Body of pancreas (tissue), 4 donors: ENCODE measurements around the gene FAM83G.
"Not testable (repeated sequence)": the region's sequence is repeated elsewhere in the genome, so short reads cannot be mapped to it uniquely, and the experiment has no call there.

ENCODE experiments used
- POLR2A ChIP-seq, 3 donors: fragments of 450-650 bp; IDR thresholded peaks; one replicate each; pipeline ENCODE4 v1.6.1; 2016; ENCODE audit warnings: antibody characterized with exemption in 3 of 3, mild to moderate bottlenecking in 2 of 3
- TF ChIP-seq, protein P1 (sequence below), 7 experiments: fragments of 450-650 bp in 4 of 7; fragments of 200-600 bp in 3 of 7; sonication (generic) in 3 of 7; IDR thresholded peaks; one replicate each; pipeline ENCODE4 v1.5.1; 2016 to 2019; ENCODE audit warnings: antibody characterized with exemption in 7 of 7

GRCh38 chr17:19042369-19042768 is 37.8 kb upstream of the FAM83G start:
- TF ChIP-seq, protein P1, sequence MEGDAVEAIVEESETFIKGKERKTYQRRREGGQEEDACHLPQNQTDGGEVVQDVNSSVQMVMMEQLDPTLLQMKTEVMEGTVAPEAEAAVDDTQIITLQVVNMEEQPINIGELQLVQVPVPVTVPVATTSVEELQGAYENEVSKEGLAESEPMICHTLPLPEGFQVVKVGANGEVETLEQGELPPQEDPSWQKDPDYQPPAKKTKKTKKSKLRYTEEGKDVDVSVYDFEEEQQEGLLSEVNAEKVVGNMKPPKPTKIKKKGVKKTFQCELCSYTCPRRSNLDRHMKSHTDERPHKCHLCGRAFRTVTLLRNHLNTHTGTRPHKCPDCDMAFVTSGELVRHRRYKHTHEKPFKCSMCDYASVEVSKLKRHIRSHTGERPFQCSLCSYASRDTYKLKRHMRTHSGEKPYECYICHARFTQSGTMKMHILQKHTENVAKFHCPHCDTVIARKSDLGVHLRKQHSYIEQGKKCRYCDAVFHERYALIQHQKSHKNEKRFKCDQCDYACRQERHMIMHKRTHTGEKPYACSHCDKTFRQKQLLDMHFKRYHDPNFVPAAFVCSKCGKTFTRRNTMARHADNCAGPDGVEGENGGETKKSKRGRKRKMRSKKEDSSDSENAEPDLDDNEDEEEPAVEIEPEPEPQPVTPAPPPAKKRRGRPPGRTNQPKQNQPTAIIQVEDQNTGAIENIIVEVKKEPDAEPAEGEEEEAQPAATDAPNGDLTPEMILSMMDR (IDR thresholded peaks at IDR 0.05), result not testable (repeated sequence)
- TF ChIP-seq POLR2A (IDR thresholded peaks at IDR 0.05), result not testable (repeated sequence)
